PC-3 (cell line): Measurements from ENCODE around the gene DDX52. TPM values are rescaled to one million over a fixed set of nuclear protein-coding genes. Genes with fewer than 3 reads are reported as not detected.

Experiments
- ATAC-seq: fragments of 200-7000 bp; cut with Tn5 transposase; 2 replicates; pipeline ENCODE4 v1.9.1; 2020; ENCODE audit warnings: mild to moderate bottlenecking, moderate library complexity
- BruUV-seq: library from RNA; stranded (reverse); fragments of 400-500 nt; replicated peaks from 2 replicates; lab custom pipeline; 2021; lab: Mats Ljungman, UMichigan
- CTCF ChIA-PET: fragments of 300-600 bp; sonication (Branson Sonifier 250); formaldehyde crosslinking; loops from one replicate; lab custom pipeline; 2022; ENCODE audit warnings: antibody characterized with exemption; lab: Charles Lee
- POLR2A ChIA-PET: fragments of 300-600 bp; sonication (Branson Sonifier 250); formaldehyde crosslinking; loops from one replicate; lab custom pipeline; 2022; ENCODE audit warnings: antibody characterized with exemption; ENCODE audit not compliant: unreplicated experiment; lab: Charles Lee
- DNase-seq: peaks from one replicate; pipeline ENCODE4 v3.0.0-alpha.2; 2015
- H2AFZ ChIP-seq: fragments of 300-600 bp; sonication (generic); 2 replicates; pipeline ENCODE4 v1.6.0; 2016; ENCODE audit warnings: antibody characterized with exemption, low read length
- H3F3A ChIP-seq: fragments of 300-600 bp; sonication (generic); one replicate; pipeline ENCODE4 v1.6.0; 2017; ENCODE audit warnings: antibody characterized with exemption, low read length, control low read depth, mild to moderate bottlenecking; ENCODE audit not compliant: unreplicated experiment
- H3K27ac ChIP-seq: fragments of 300-600 bp; sonication (generic); 2 replicates; pipeline ENCODE4 v1.5.1; 2016; ENCODE audit warnings: mild to moderate bottlenecking, low read length
- H3K27me3 ChIP-seq: fragments of 300-600 bp; sonication (generic); 2 replicates; pipeline ENCODE4 v1.6.1; 2016; ENCODE audit warnings: low read length, mixed read lengths
- H3K36me3 ChIP-seq: fragments of 300-600 bp; sonication (generic); 2 replicates; pipeline ENCODE4 v1.6.1; 2016; ENCODE audit warnings: low read depth, mixed run types, low read length, mixed read lengths
- H3K4me1 ChIP-seq: fragments of 300-600 bp; sonication (generic); 2 replicates; pipeline ENCODE4 v1.5.1; 2016; ENCODE audit warnings: low read length; ENCODE audit not compliant: insufficient read depth
- H3K4me2 ChIP-seq: fragments of 300-600 bp; sonication (generic); 2 replicates; pipeline ENCODE4 v1.6.0; 2016; ENCODE audit warnings: low read length
- H3K4me3 ChIP-seq: fragments of 300-600 bp; sonication (generic); 2 replicates; pipeline ENCODE4 v1.5.1; 2016; ENCODE audit warnings: mild to moderate bottlenecking, low read length, mixed read lengths
- H3K79me2 ChIP-seq: fragments of 300-600 bp; sonication (generic); 2 replicates; pipeline ENCODE4 v1.6.1; 2017; ENCODE audit warnings: low read length, mixed read lengths
- H3K9ac ChIP-seq: fragments of 300-600 bp; sonication (generic); 2 replicates; pipeline ENCODE4 v1.6.0; 2016; ENCODE audit warnings: mild to moderate bottlenecking, low read length
- H3K9me2 ChIP-seq: fragments of 300-600 bp; sonication (generic); replicated peaks from 2 replicates; pipeline ENCODE4 v1.6.1; 2016; ENCODE audit warnings: mixed run types, low read length, mixed read lengths
- H3K9me3 ChIP-seq: fragments of 300-600 bp; sonication (generic); 2 replicates; pipeline ENCODE4 v1.6.1; 2016; ENCODE audit warnings: low read length, mixed read lengths
- H4K20me1 ChIP-seq: fragments of 300-600 bp; sonication (generic); 2 replicates; pipeline ENCODE4 v1.6.1; 2016; ENCODE audit warnings: low read length, mixed read lengths
- EZH2 ChIP-seq: fragments of 300-600 bp; sonication (generic); IDR thresholded peaks from one replicate; pipeline ENCODE4 v1.6.1; 2017; ENCODE audit warnings: antibody characterized with exemption, mild to moderate bottlenecking, low read length; ENCODE audit not compliant: unreplicated experiment
- EZH2phosphoT487 ChIP-seq: fragments of 300-600 bp; sonication (generic); IDR thresholded peaks from 2 replicates; pipeline ENCODE4 v1.6.1; 2018; ENCODE audit warnings: mild to moderate bottlenecking, antibody characterized with exemption, low read length, borderline replicate concordance
- intact Hi-C: fragments of 100-400 bp; cut with micrococcal nuclease; formaldehyde crosslinking; loops from 2 replicates; pipeline ENCODE4 v1.9.0; 2023
- total RNA-seq: library from RNA; depleted of rRNA; stranded (reverse); fragments of >200 nt; gene quantifications from 2 replicates; pipeline ENCODE4 v1.2.3, GENCODE V29; 2014
- TF ChIP-seq, protein P1 (sequence below): fragments of 300-600 bp; sonication (generic); conservative IDR thresholded peaks from 2 replicates; pipeline ENCODE4 v1.5.1; 2017; ENCODE audit warnings: antibody characterized with exemption, low read depth, mild to moderate bottlenecking, low read length

DDX52 gene
- total RNA-seq, 1 experiment from 2014 or later = 12.5 TPM

DNA sequence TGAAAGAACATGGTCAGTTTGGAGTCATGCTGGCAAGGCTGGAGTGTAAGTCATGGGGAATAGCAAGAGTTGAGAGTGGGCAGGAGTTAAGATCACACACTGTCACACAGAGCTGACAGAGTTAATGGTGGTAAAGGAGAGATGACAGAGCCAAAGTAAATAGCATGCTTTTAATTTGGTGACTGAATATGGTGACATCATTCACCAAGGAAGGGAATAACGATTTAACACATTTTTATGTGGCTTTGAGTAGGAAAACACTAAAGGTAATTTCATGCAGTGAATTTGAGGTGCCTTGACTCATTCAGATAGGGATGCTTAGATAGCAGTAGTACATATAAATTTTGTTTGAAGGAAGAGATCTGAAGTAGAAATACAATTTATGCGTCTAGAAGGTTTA lies 76.1 kb downstream of the DDX52 start:
- Histone ChIP-seq H3K9ac (no peak overlapping the region), H3K4me3 (no peak overlapping the region), H4K20me1 (no peaks in the 10 kb centered on the region), H3K27me3 (no peaks in the 10 kb centered on the region), H3K79me2 (no peaks in the 10 kb centered on the region), H3K4me1 (peaks cover 5% of the 10 kb centered on the region; the same call in 1 of the 2 replicates), H3K4me2 (no peak overlapping the region), H3K9me3 (no peaks in the 10 kb centered on the region), H3K36me3 (peaks cover 19% of the 10 kb centered on the region), H2AFZ (no peak overlapping the region), H3K27ac (no peak overlapping the region), H3F3A (no peaks in the 10 kb centered on the region), H3K9me2 (no peaks in the 10 kb centered on the region)
- ChIA-PET POLR2A (no interaction called here), CTCF (no interaction called here)
- TF ChIP-seq EZH2 (no peak), EZH2phosphoT487 (no peak)
- TF ChIP-seq, protein P1, sequence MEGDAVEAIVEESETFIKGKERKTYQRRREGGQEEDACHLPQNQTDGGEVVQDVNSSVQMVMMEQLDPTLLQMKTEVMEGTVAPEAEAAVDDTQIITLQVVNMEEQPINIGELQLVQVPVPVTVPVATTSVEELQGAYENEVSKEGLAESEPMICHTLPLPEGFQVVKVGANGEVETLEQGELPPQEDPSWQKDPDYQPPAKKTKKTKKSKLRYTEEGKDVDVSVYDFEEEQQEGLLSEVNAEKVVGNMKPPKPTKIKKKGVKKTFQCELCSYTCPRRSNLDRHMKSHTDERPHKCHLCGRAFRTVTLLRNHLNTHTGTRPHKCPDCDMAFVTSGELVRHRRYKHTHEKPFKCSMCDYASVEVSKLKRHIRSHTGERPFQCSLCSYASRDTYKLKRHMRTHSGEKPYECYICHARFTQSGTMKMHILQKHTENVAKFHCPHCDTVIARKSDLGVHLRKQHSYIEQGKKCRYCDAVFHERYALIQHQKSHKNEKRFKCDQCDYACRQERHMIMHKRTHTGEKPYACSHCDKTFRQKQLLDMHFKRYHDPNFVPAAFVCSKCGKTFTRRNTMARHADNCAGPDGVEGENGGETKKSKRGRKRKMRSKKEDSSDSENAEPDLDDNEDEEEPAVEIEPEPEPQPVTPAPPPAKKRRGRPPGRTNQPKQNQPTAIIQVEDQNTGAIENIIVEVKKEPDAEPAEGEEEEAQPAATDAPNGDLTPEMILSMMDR = no peak
- ATAC-seq (peak; percentile 45), DNase-seq (peak; percentile 4)
- no TSS peak for BruUV-seq
- intact Hi-C loops = no loop called here

DNA sequence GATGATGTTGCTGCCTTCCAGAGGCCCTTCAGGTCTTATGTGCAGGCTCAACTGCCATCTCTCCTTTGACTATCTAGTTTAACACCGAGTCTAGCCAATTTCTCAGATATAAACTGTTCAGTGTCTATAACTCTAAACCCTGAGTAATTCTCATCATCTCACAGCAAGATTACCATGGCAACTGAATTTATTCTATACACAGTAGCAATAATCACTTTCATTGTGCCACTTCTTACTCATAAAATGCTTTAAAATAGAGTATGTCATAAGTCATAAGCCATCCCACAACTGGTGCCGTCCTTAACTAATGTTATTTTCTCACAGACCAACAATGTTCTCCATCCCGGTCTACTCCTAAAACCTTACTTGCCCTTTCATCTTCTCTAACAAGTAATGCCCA lies 79.0 kb downstream of the DDX52 start:
- ChIA-PET POLR2A (no interaction called here), CTCF (no interaction called here)
- TF ChIP-seq EZH2 (no peak), EZH2phosphoT487 (no peak)
- TF ChIP-seq, protein P1 = no peak
- no peaks in the 10 kb centered on the region for H3K9me2 ChIP-seq
- no peak overlapping the region for H2AFZ ChIP-seq
- H3K79me2 ChIP-seq = no peaks in the 10 kb centered on the region
- H3K27ac ChIP-seq = no peak overlapping the region
- H4K20me1 ChIP-seq = no peaks in the 10 kb centered on the region
- no peak for ATAC-seq
- no peaks in the 10 kb centered on the region for H3F3A ChIP-seq
- H3K4me1 ChIP-seq = no peaks in the 10 kb centered on the region
- H3K36me3 ChIP-seq = peaks cover 15% of the 10 kb centered on the region
- no peaks in the 10 kb centered on the region for H3K27me3 ChIP-seq
- no peak for DNase-seq
- no peaks in the 10 kb centered on the region for H3K9me3 ChIP-seq
- BruUV-seq = no TSS peak
- no peak overlapping the region for H3K4me3 ChIP-seq
- no peak overlapping the region for H3K4me2 ChIP-seq
- intact Hi-C loops = no loop called here
- no peak overlapping the region for H3K9ac ChIP-seq

DNA sequence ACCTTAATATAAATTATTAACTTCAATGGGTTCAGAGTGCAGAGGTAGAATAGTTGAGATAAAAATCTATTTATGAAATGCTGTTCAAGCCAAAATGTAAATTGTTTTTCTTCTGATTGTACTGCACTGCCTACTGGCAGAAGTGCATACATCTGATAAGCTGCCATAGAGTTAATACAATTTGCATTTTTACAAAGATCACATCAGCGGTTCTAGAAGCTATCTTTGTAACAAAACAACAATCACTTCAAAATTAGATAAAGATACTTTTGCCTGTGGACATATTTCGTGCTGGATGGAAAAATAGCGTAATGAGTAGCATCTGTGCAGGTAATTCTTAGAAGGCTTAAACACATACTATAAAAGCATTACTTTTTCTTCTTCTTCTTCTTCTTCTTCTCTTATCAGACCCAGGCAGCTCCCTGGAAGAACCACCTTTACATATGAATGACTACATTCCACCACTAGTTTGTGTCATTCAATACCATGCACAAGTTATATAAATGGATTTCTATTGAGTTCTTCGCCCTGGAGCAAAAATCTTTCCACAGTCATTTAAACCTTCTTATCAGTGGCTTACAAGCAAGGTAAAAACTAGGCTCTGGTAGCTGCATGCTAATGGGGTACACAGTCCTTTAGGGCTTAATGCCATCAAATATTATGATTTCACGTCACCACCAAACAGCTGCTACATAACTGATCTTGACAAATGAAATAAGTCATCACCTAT lies 81.1 kb downstream of the DDX52 start:
- ChIA-PET POLR2A (interaction anchor here (0.7 kb wide), 1 partner anchor 42 kb away, joined by 10 read pairs; no protein-coding TSS in a partner anchor), CTCF (no interaction called here)
- no peaks in the 10 kb centered on the region for H4K20me1 ChIP-seq
- no peaks in the 10 kb centered on the region for H3K27me3 ChIP-seq
- no peaks in the 10 kb centered on the region for H3K4me1 ChIP-seq
- no peaks in the 10 kb centered on the region for H3K9me3 ChIP-seq
- H3F3A ChIP-seq = no peaks in the 10 kb centered on the region
- no peak overlapping the region for H3K4me2 ChIP-seq
- no peak for DNase-seq
- no peaks in the 10 kb centered on the region for H3K9me2 ChIP-seq
- H3K36me3 ChIP-seq = peaks cover 11% of the 10 kb centered on the region
- BruUV-seq = no TSS peak
- no peak overlapping the region for H2AFZ ChIP-seq
- no peak overlapping the region for H3K4me3 ChIP-seq
- H3K27ac ChIP-seq = no peak overlapping the region
- intact Hi-C loops = no loop called here
- no peak overlapping the region for H3K9ac ChIP-seq
- TF ChIP-seq EZH2 (no peak), EZH2phosphoT487 (no peak)
- TF ChIP-seq, protein P1 = no peak
- H3K79me2 ChIP-seq = no peaks in the 10 kb centered on the region
- no peak for ATAC-seq
